Endometrial microvascular endothelial cells (primary cell): ENCODE data around the gene ARHGEF16. TPM values are rescaled to one million over a fixed set of nuclear protein-coding genes. Genes with fewer than 3 reads are reported as not detected.

Source experiments
- in situ Hi-C: cut with HindIII; loops from 2 replicates; pipeline ENCODE4 v1.10.0; 2017; ENCODE audit warnings: low sequenced_read_pairs, low pct_unique_long_range_greater_than_20kb; ENCODE audit errors: inconsistent ontology term
- total RNA-seq: library from RNA; depleted of rRNA; stranded (reverse); fragments of >200 nt; gene quantifications from one replicate; pipeline ENCODE4 v1.2.3, GENCODE V29; 2015; ENCODE audit errors: inconsistent ontology term

Gene ARHGEF16
- total RNA-seq, 1 donor from 2014 or later, result not detected

DNA sequence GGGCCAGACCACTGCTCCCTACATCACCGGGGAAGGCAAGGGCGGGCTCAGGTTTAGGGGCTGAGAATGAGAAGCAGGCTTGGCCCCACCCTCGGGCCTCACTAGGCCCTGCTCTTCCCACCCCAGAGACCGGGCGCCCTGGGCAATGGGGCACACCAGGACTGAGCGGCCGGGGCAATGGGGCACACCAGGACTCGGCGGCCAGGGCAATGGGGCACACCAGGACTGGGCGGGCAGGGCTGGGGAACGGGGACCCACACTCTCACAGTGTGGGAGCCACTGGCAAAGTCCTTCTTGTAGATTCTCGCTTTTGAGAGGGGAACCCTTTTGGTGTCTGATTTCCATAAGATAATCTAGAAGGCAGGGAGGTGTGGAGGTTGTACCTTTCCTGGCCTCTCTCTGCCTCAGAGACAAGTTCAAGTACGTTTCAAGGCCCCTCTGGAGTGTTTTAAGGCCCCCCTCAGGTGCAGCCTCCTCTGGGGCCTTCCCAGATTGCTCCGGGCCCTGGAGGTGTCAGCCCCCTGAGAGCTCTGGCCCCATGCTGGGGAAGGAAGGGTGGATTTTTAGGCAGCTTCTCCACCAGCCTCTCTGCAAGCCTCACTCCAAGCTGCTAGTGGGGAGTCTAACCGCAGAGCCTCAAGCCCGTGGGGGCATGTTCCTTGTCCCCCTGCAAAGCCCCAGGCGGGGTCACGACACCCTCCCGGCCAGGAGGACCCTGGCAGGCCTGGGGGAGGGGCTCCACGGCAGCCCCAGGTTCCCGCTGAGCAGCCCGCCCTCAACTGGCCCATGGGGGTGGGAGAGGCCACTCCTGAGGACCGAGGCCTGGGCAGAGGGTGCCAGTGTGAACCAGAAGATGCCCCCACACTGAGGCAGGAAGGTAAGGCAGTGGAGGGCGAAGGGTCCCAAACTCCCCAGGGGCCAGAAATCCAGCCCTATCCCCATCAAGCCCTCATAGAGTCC is 66.2 kb downstream of the ARHGEF16 start:
- in situ Hi-C loops, result no loop called here

DNA sequence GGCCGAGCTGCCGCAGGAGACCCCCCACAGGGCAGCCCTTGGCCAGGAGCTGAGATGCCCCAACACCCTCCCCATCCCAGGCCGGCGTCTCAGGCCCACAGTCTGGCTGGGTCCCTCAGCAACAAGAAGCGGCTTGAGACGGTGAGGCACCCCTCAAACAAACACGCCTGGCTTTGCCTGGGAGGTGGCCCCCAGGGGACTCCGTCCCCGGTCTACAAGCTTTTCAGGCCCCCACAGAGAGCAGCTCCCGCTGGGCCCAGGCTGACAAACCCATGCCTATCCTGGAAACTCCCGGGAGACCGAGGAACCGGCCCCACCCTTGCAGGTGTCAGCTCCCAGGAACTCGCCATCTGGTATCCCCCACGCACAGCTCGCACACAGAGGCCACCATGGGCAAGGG is 67.0 kb downstream of the ARHGEF16 start:
- in situ Hi-C loops, result no loop called here

DNA sequence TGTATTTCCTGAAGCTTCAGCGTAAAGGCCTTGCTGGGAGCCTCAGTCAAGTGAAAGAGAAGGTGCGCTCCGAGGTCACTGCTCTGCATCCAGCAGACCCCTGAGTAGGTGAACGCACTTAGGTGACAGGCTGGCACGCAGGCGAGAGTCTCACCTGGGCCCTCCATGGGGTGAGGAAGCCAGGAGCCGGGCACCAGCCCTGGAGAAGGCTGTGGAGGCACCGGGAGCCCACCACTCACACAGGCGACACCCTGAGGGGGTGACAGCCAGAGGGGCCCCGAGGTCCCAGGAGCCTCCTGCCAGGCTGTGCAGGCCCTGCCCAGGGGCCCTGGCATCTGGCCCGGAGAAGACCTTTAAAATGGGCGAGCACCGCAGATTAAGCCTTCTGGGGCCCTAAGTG is 67.6 kb downstream of the ARHGEF16 start:
- in situ Hi-C loops, result no loop called here

DNA sequence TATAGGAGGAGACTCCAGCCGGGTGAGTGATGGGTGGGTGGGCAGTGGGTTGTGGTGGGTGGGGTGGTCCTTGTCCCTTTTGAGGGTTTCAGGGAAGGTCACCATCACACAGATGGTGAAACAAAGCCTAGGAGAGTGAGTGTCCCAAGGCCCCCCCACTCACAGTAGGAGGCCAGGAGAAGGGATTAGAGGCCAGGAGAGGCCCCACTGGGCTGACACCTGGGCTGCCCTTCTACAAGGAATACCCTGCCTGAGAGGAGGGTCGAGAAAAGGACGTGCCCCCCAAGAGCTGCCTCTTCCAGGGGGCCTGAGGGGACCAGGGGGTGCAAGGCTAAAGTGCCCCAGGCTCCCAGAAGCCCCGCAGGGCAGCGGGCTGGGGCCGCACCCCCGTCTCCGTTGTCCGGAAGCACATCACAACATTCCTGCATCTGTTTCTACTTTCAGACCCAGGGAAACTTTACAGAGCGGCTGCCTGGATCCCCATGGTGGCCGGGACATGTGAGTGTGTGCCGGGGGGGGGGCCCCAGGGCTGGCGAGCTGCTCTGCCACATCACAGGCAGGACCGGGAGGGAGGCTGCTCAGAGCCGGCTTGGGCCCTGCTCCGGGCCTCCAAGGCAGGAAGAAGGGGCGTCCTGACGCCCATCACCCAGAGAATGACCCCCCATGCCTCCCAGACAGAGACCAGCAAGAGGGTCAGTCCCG is 68.2 kb downstream of the ARHGEF16 start:
- in situ Hi-C loops, result no loop called here

DNA sequence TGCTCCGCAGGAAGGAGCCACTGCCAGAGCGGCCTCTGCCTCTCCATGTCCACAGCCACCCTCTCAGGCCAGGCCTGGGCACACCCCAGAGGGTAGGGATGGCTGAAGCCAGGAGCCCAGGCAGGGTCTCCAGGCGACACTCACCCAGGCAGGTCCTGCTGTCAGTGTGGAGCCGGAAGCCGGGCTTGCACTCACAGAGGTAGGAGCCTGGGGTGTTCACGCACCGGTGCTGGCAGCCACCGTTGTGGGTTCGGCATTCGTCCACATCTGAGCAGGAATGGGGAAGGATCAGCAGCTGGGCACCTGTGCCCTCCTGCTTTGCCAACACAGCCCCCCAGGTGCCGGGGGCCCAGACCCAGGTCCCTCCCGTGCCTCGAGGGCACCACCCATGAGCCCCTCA is 69.5 kb downstream of the ARHGEF16 start:
- in situ Hi-C loops, result no loop called here

DNA sequence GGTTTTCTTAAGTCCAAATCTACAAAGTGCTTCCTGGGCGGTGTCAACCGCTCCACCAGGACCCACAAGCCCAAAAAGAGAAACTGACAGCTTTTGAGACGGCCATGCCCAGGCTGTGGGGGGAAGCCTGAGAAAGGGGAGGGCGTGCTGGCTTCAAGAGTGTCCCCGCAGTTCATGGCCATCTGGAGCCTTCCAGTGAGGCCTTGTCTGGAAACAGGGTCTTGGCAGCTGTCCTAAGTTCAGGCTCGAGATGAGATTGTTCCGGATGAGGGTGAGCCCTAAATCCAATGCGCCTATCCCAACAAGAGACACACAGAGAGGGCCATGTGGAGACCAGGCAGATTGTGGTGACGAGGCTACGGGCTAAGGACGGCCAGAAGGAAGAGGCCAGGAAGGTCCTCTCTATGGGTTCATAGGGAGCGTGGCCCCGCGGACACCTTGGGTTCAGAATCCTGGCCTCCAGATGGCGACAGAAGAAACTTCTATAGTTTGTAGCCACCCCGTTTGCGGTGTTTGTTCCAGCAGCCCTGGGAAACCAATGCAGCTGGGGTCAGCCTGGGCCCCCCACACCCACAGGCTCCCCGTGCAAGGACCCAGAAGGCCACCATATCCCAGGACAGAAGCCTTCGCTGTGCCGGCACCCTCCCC is 70.2 kb downstream of the ARHGEF16 start:
- in situ Hi-C loops, result no loop called here

DNA sequence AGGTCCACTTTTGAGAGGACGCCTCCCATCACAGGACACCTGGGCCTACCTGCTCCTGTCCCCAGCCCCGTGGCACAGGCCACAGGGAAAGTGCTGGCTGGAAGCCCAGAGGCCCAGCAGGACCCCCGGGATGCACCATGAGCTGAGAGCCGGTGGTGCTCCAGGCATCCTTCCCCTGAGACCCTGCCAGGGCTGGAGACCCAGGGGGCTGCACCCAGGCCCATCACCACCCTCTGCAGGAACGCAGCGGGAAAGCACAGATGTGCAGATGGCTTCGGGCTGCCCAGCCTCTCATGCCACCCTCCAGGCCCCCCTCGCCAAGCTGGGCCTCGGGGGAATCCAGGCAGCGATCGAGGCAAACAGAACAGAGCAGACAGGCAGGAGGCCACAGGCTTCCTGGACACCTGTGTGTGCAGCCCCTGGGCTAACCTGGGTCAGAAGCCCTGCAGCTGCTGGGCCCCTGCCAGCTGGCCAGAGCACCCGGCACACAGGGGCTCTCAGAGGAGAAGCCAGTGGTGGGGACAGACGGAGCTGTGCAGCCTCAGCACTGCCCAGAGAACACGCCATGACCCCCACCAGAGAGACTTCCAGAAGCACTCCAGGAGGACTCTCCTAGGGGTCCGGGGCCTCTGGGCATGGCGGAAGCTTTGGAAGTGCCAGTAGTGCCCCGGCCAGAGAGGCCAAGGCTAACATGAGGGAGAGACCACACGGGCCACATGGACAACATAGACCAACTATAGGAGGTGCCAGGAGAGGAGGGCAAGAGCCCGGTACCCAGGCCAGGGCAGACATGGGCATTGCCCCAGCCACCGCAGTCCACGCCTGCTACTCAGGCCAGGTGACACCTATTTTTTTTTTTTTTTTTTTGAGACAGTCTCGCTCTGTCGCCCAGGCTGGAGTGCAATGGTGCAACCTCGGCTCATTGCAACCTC is 71.4 kb downstream of the ARHGEF16 start:
- in situ Hi-C loops, result no loop called here

DNA sequence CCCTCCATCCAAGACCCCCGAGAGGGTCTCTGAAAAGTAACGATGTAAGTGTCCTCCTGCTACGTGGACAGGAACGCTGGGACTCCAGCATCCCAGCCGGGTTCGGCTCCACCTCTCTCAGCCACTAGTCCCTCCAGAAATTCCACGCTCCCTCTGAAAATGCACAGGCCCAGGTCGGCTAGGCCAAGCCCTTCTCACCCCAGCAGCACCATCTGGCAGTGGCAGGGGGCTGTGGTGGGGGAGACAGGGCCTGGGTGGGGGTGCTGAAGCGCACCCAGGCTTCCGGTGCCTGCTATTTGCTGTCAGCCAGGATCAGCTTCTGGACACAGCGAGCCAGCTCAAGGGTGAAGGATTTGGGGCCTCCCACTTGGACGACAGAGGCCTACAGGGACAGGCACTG is 73.3 kb downstream of the ARHGEF16 start:
- in situ Hi-C loops, result no loop called here

DNA sequence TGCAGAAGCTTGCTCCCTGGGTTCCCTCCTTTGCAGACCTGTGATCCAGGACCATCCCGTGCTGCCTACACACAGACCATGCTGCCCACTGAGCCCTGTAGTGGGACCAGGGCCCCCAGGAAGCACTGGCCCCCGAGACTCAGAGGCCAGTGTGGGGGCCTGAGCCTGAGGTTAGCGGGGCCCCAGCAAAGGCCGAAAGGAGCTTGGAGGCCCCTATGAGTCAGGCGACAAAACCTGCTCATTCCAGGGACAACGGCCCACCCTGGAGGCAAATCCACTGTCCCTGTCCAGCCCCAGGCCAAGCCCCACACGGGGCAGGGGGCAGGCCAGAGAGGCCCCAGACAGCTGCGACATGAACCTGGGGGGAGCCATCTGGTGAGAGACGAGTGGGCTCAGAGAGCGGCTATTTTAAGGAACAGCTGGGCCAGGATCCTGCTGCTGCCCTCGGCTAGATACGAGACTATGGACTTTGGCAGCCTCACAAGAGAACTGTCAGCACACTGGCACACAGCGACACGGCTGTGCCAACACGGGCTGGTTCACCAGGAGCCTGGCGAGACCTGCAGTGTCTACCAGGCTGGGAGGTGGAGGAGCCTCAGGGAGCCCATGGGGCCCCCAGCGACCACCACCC is 74.7 kb downstream of the ARHGEF16 start:
- in situ Hi-C loops, result no loop called here

DNA sequence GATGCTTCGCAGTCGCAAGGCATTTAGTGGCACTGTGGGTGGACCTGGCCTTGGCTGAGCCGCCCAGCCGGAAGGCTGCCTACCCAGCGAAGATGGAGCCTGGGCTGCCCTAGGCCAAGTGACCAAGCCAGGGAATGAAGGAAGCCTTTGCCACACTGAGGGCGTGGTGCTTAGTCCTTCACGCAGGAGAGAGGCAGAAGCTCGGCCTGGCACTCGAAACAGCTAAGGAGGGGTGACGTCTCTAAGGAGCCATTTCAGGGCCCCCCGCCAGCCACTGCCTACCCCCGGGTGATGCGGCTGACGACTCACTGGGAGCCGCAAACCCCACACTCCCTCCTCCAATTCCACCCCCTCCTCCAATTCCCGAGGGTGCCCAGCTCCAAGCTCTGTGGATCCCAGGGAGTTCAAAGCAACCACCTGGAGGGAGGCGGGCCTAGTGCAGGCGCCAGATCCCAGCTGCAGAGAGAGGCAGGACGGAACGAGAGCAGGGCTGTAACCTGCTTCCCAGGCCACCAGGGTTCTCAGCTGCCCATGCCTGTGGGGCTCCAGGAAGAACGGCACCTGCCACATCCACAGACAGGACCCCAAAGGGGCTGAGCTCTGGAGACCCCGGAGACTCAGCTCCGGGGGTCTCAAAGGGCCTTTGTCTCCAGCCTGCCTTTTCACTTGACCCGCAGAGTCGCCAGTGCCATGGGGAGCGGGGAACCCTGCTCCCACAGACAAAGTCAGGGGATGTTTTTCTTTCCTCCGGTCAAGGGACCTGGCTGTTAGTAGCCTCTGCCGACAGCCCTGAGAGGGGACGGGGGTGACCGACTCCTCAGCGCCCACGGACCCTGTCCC is 75.8 kb downstream of the ARHGEF16 start:
- in situ Hi-C loops, result no loop called here

Other genes with a start within 250 kb of the ARHGEF16 start
- 2.0 TPM for gene MEGF6, start 156.8 kb downstream of the ARHGEF16 start, total RNA-seq
- 35.4 TPM for gene TPRG1L, start 170.3 kb downstream of the ARHGEF16 start, total RNA-seq
- gene WRAP73, start 195.4 kb downstream of the ARHGEF16 start, total RNA-seq, result 26.4 TPM
- not detected for gene TP73, start 197.9 kb downstream of the ARHGEF16 start, total RNA-seq